HepG2 (cell line): ENCODE data around the gene SLC35F4. TPM values are rescaled to one million over a fixed set of nuclear protein-coding genes. Genes with fewer than 3 reads are reported as not detected.

ENCODE experiments used
- ATAC-seq: fragments of 200-7000 bp; cut with Tn5 transposase; 3 replicates; pipeline ENCODE4 v1.9.1; 2020; ENCODE audit warnings: mild to moderate bottlenecking, moderate library complexity
- BruUV-seq: library from RNA; stranded (reverse); fragments of 400-500 nt; replicated peaks from 2 replicates; lab custom pipeline; 2021; lab: Mats Ljungman, UMichigan
- CTCF ChIA-PET: fragments of 300-600 bp; formaldehyde crosslinking; extraction: SDS; loops from one replicate; lab custom pipeline; 2021; ENCODE audit warnings: low total read pairs, inconsistent platforms, low intra/inter-chr PET ratio; lab: Yijun Ruan, JAX
- POLR2A ChIA-PET: fragments of 350-600 bp; sonication (Branson Sonifier 250); formaldehyde crosslinking; loops from one replicate; lab custom pipeline; 2020; ENCODE audit warnings: antibody characterized with exemption, inconsistent platforms; lab: Yijun Ruan, JAX
- DNase-seq: peaks from one replicate; pipeline ENCODE4 v3.0.0-alpha.2; 2015; ENCODE audit warnings: low spot score
- FAIRE-seq: peaks from 3 replicates; lab custom pipeline; 2011; peaks lifted over from hg19 to GRCh38; lab: Jason Lieb, UNC
- H2AFZ ChIP-seq: one replicate; pipeline ENCODE4 v1.6.1; 2011; ENCODE audit warnings: low read length, inconsistent platforms
- H3K27ac ChIP-seq: fragments of 300-600 bp; 3 replicates; pipeline ENCODE4 v1.8.0; 2011; ENCODE audit warnings: mixed run types, mild to moderate bottlenecking, mixed read lengths, low read length, inconsistent platforms; ENCODE audit not compliant: insufficient read depth; ENCODE audit errors: extremely low read length
- H3K27me3 ChIP-seq, 2 experiments: fragments of 200-600 bp in 1 of 2; 2 replicates in 1 of 2; 3 replicates in 1 of 2; pipeline versions ENCODE4 v1.6.0 to v1.8.0; 2011; ENCODE audit warnings: low read length in 2 of 2, mild to moderate bottlenecking in 2 of 2, moderate library complexity in 2 of 2, inconsistent platforms in 1 of 2; ENCODE audit not compliant: insufficient read depth in 2 of 2, control insufficient read depth in 1 of 2
- H3K36me3 ChIP-seq, 2 experiments: fragments of 200-600 bp in 1 of 2; replicated peaks in 1 of 2; 2 replicates in 1 of 2; 3 replicates in 1 of 2; pipeline versions ENCODE4 v1.5.1 to v1.8.0; 2011; ENCODE audit warnings: low read length in 2 of 2, inconsistent platforms in 1 of 2; ENCODE audit not compliant: insufficient read depth in 2 of 2, control insufficient read depth in 1 of 2
- H3K4me1 ChIP-seq: 2 replicates; pipeline ENCODE4 v1.5.1; 2012; ENCODE audit warnings: low read length, inconsistent platforms; ENCODE audit not compliant: insufficient read depth
- H3K4me2 ChIP-seq: 2 replicates; pipeline ENCODE4 v1.6.0; 2011; ENCODE audit warnings: low read depth, low read length, inconsistent platforms
- H3K4me3 ChIP-seq, 3 experiments: fragments of 200-600 bp in 1 of 3; sonication (generic), shearing (Covaris generic) in 1 of 3; replicated peaks in 1 of 3; 2 replicates each; pipeline ENCODE4 v1.5.1; 2011 to 2016; ENCODE audit warnings: low read length in 3 of 3, inconsistent platforms in 2 of 3, low read depth in 2 of 3, mild to moderate bottlenecking in 2 of 3, control low read depth in 1 of 3, mixed read lengths in 1 of 3; ENCODE audit not compliant: insufficient read depth in 1 of 3
- H3K79me2 ChIP-seq: one replicate; pipeline ENCODE4 v1.6.1; 2011; ENCODE audit warnings: low read length, inconsistent platforms; ENCODE audit not compliant: insufficient read depth
- H3K9ac ChIP-seq: 2 replicates; pipeline ENCODE4 v1.6.0; 2011; ENCODE audit warnings: mild to moderate bottlenecking, low read depth, low read length, inconsistent platforms; ENCODE audit not compliant: insufficient read depth
- H3K9me3 ChIP-seq: 2 replicates; pipeline ENCODE4 v1.5.1; 2012; ENCODE audit warnings: mild to moderate bottlenecking, low read length
- H4K20me1 ChIP-seq: 2 replicates; pipeline ENCODE4 v1.6.0; 2011; ENCODE audit warnings: inconsistent platforms, mild to moderate bottlenecking, low read length, moderate library complexity; ENCODE audit not compliant: insufficient read depth
- CENPT ChIP-seq: sonication (generic); formaldehyde crosslinking; IDR thresholded peaks from 2 replicates; pipeline ENCODE4 v1.8.0; 2022; ENCODE audit warnings: low read depth, mild to moderate bottlenecking, moderate library complexity, missing genetic modification reagents
- ELF3 ChIP-seq: IDR thresholded peaks from 2 replicates; pipeline ENCODE4 v1.6.1; 2016; ENCODE audit warnings: missing genetic modification reagents, missing compliant biosample characterization
- FOXP1 ChIP-seq, 2 experiments: fragments of 450-650 bp in 1 of 2; IDR thresholded peaks; 2 replicates each; pipeline ENCODE4 v1.6.1; 2017 to 2018; ENCODE audit warnings: antibody characterized with exemption in 1 of 2
- KDM5B ChIP-seq: sonication (generic); formaldehyde crosslinking; IDR thresholded peaks from 2 replicates; pipeline ENCODE4 v1.4.0; 2020; ENCODE audit warnings: missing genetic modification reagents, mild to moderate bottlenecking, borderline replicate concordance
- RERE ChIP-seq: IDR thresholded peaks from 2 replicates; pipeline ENCODE4 v1.6.1; 2016; ENCODE audit warnings: low read depth, missing genetic modification reagents, missing compliant biosample characterization
- ZKSCAN8 ChIP-seq: IDR thresholded peaks from 2 replicates; pipeline ENCODE4 v1.6.1; 2016; ENCODE audit warnings: borderline replicate concordance, missing genetic modification reagents, missing compliant biosample characterization
- ZNF484 ChIP-seq: sonication (generic); formaldehyde crosslinking; IDR thresholded peaks from 2 replicates; pipeline ENCODE4 v1.5.1; 2020; ENCODE audit warnings: mild to moderate bottlenecking, low read depth, missing genetic modification reagents, borderline replicate concordance
- ZNF619 ChIP-seq: sonication (generic); formaldehyde crosslinking; IDR thresholded peaks from 2 replicates; pipeline ENCODE4 v1.4.0; 2020; ENCODE audit warnings: mild to moderate bottlenecking, missing genetic modification reagents
- ZNF790 ChIP-seq: sonication (generic); formaldehyde crosslinking; IDR thresholded peaks from 2 replicates; pipeline ENCODE4 v1.8.0; 2022; ENCODE audit warnings: missing genetic modification reagents, mild to moderate bottlenecking, borderline replicate concordance
- WGBS: methylation state at CpG from one replicate; pipeline ENCODE4 v1.1.6; 2017; ENCODE audit warnings: low lambda C conversion rate; 5-methylcytosine and 5-hydroxymethylcytosine counted together
- in situ Hi-C: cut with HindIII; loops from 2 replicates; pipeline ENCODE4 v1.10.0; 2017; ENCODE audit warnings: low pct_unique_long_range_greater_than_20kb; ENCODE audit not compliant: extremely low pct_ligation_motif_present
- intact Hi-C: fragments of 100-400 bp; cut with micrococcal nuclease; formaldehyde crosslinking; loops from one replicate; pipeline ENCODE4 v1.10.0; 2022; ENCODE audit not compliant: unreplicated experiment
- polyA plus RNA-seq, 8 experiments: library from polyadenylated mRNA; depleted of rRNA in 3 of 8; stranded (reverse) in 7 of 8; unstranded in 1 of 8; fragments of >200 nt; fragmentation: Illumina TruSeq in 4 of 8; extraction: Trizol in 4 of 8; gene quantifications; 2 replicates each; pipeline versions ENCODE4 v1.2.1 to v1.2.3, GENCODE V29; 2011 to 2016; ENCODE audit warnings: low read depth in 4 of 8, missing spikeins in 1 of 8, mixed read lengths in 1 of 8; ENCODE audit not compliant: insufficient read depth in 1 of 8
- total RNA-seq, 5 experiments: library from RNA; depleted of rRNA; stranded (reverse); fragments of >200 nt; fragmentation: Illumina TruSeq; extraction: Trizol; gene quantifications; 2 replicates each; pipeline ENCODE4 v1.2.3, GENCODE V29; 2016; ENCODE audit warnings: low read depth in 1 of 5
- TF ChIP-seq, protein P1 (sequence below): sonication (generic); formaldehyde crosslinking; IDR thresholded peaks from 2 replicates; pipeline ENCODE4 v1.4.0; 2020; ENCODE audit warnings: missing genetic modification reagents, borderline replicate concordance
- TF ChIP-seq, protein P2 (sequence below): sonication (generic); formaldehyde crosslinking; IDR thresholded peaks from 2 replicates; pipeline ENCODE4 v1.5.0; 2020; ENCODE audit warnings: missing genetic modification reagents
- TF ChIP-seq, protein P3 (sequence below): sonication (generic); formaldehyde crosslinking; IDR thresholded peaks from 2 replicates; pipeline ENCODE4 v1.4.0; 2020; ENCODE audit warnings: missing genetic modification reagents

The SLC35F4 gene
- total and polyA plus RNA-seq, 2 of the 13 experiments (the other 11 are each of a cell fraction or from before 2014, with no cell fraction given): not detected

DNA sequence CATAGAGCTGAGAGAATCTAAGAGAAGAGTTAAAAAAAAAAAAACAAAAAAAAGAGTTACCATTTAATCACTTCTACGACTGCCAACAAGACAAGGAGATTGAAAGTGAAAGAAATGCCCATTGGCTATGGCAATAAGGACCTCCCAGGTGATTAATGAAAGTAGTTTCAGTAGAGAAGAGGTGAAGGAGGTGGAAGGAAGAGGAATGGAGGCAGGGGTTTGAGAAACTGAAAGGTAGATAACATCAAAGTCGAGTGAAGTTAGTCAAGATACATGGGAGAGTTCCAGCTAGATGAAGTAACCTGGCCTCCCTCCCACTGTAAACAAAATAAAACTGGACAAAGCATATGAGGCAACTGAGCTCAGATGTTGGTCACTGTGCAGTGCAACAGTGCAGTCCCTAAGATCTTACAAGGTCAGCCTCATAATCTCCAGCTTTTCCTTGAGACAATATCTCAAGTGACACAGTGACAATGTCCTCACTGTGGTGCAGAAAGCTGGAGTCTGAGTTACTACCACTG, 254.3 kb downstream of the SLC35F4 start:
- no peaks in the 10 kb centered on the region for H3K79me2 ChIP-seq
- 0% methylated on average over 2 of the region's 2 CpGs for WGBS
- H3K4me1 ChIP-seq: no peaks in the 10 kb centered on the region
- FAIRE-seq (no peak), ATAC-seq (no peak), DNase-seq (no peak)
- in situ Hi-C loops (no loop called here), intact Hi-C loops (no loop called here)
- H3K27me3 ChIP-seq: no peaks in the 10 kb centered on the region; a peak in 1 of 5 replicates
- no peaks in the 10 kb centered on the region for H4K20me1 ChIP-seq
- CTCF ChIA-PET: no interaction called here
- H3K4me3 ChIP-seq: no peak overlapping the region
- no peak overlapping the region for H2AFZ ChIP-seq
- H3K9me3 ChIP-seq: no peaks in the 10 kb centered on the region
- H3K36me3 ChIP-seq: no peaks in the 10 kb centered on the region
- H3K27ac ChIP-seq: no peak overlapping the region
- POLR2A ChIA-PET: no interaction called here
- BruUV-seq: no TSS peak
- no peak overlapping the region for H3K9ac ChIP-seq
- H3K4me2 ChIP-seq: no peak overlapping the region
- TF ChIP-seq, protein P1, sequence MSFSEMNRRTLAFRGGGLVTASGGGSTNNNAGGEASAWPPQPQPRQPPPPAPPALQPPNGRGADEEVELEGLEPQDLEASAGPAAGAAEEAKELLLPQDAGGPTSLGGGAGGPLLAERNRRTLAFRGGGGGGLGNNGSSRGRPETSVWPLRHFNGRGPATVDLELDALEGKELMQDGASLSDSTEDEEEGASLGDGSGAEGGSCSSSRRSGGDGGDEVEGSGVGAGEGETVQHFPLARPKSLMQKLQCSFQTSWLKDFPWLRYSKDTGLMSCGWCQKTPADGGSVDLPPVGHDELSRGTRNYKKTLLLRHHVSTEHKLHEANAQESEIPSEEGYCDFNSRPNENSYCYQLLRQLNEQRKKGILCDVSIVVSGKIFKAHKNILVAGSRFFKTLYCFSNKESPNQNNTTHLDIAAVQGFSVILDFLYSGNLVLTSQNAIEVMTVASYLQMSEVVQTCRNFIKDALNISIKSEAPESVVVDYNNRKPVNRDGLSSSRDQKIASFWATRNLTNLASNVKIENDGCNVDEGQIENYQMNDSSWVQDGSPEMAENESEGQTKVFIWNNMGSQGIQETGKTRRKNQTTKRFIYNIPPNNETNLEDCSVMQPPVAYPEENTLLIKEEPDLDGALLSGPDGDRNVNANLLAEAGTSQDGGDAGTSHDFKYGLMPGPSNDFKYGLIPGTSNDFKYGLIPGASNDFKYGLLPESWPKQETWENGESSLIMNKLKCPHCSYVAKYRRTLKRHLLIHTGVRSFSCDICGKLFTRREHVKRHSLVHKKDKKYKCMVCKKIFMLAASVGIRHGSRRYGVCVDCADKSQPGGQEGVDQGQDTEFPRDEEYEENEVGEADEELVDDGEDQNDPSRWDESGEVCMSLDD: no peak
- TF ChIP-seq RERE (CRISPR knock-in tag): no peak
- no peak for TF ChIP-seq ZNF790 (CRISPR knock-in tag)
- TF ChIP-seq ZNF484: no peak
- TF ChIP-seq KDM5B (CRISPR knock-in tag): no peak
- TF ChIP-seq ELF3: no peak
- TF ChIP-seq ZNF619 (CRISPR knock-in tag): no peak
- TF ChIP-seq, protein P2, sequence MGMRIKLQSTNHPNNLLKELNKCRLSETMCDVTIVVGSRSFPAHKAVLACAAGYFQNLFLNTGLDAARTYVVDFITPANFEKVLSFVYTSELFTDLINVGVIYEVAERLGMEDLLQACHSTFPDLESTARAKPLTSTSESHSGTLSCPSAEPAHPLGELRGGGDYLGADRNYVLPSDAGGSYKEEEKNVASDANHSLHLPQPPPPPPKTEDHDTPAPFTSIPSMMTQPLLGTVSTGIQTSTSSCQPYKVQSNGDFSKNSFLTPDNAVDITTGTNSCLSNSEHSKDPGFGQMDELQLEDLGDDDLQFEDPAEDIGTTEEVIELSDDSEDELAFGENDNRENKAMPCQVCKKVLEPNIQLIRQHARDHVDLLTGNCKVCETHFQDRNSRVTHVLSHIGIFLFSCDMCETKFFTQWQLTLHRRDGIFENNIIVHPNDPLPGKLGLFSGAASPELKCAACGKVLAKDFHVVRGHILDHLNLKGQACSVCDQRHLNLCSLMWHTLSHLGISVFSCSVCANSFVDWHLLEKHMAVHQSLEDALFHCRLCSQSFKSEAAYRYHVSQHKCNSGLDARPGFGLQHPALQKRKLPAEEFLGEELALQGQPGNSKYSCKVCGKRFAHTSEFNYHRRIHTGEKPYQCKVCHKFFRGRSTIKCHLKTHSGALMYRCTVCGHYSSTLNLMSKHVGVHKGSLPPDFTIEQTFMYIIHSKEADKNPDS: no peak
- TF ChIP-seq, protein P3, sequence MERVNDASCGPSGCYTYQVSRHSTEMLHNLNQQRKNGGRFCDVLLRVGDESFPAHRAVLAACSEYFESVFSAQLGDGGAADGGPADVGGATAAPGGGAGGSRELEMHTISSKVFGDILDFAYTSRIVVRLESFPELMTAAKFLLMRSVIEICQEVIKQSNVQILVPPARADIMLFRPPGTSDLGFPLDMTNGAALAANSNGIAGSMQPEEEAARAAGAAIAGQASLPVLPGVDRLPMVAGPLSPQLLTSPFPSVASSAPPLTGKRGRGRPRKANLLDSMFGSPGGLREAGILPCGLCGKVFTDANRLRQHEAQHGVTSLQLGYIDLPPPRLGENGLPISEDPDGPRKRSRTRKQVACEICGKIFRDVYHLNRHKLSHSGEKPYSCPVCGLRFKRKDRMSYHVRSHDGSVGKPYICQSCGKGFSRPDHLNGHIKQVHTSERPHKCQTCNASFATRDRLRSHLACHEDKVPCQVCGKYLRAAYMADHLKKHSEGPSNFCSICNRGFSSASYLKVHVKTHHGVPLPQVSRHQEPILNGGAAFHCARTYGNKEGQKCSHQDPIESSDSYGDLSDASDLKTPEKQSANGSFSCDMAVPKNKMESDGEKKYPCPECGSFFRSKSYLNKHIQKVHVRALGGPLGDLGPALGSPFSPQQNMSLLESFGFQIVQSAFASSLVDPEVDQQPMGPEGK (CRISPR knock-in tag): no peak
- no peak for TF ChIP-seq ZKSCAN8 (CRISPR knock-in tag)
- no peak for TF ChIP-seq CENPT (CRISPR knock-in tag)
- TF ChIP-seq FOXP1 (IDR thresholded peaks at IDR 0.05): no peak
- no peak for TF ChIP-seq FOXP1 (CRISPR knock-in tag; IDR thresholded peaks at IDR 0.05)
